B cell (primary cell): ENCODE measurements around the gene NCKAP5L. TPM values are rescaled to one million over a fixed set of nuclear protein-coding genes. Genes with fewer than 3 reads are reported as not detected.

Experiments
- ATAC-seq: fragments of 200-7000 bp; cut with Tn5 transposase; one replicate; pipeline ENCODE4 v1.10.0; 2021; ENCODE audit warnings: low read depth, mild to moderate bottlenecking, moderate number of reproducible peaks, moderate library complexity
- CTCF ChIA-PET: fragments of 350-600 bp; sonication (Branson Sonifier 250); formaldehyde crosslinking; loops from one replicate; lab custom pipeline; 2021; ENCODE audit warnings: antibody characterized with exemption, inconsistent platforms; lab: Charles Lee
- POLR2A ChIA-PET: fragments of 350-600 bp; sonication (Branson Sonifier 250); formaldehyde crosslinking; loops from one replicate; lab custom pipeline; 2021; ENCODE audit warnings: antibody characterized with exemption; lab: Charles Lee
- DNase-seq: peaks from one replicate; pipeline ENCODE4 v3.0.0; 2013
- H2AFZ ChIP-seq: 2 replicates; pipeline ENCODE4 v1.6.1; 2012; ENCODE audit warnings: mild to moderate bottlenecking, low read depth, low read length; ENCODE audit not compliant: insufficient read depth, poor library complexity, severe bottlenecking
- H3K27ac ChIP-seq, 2 donors: 1 replicate in 1 of 2; 2 replicates in 1 of 2; pipeline ENCODE4 v1.5.1; 2012 to 2013; ENCODE audit warnings: low read length in 2 of 2, mild to moderate bottlenecking in 2 of 2, moderate library complexity in 1 of 2
- H3K27me3 ChIP-seq, 4 experiments: fragments of 200-600 bp in 1 of 4; sonication (generic) in 1 of 4; replicated peaks in 1 of 4; 1 replicate in 2 of 4; 2 replicates in 2 of 4; pipeline versions ENCODE4 v1.6.1 to v1.7.0; 2013 to 2016; ENCODE audit warnings: low read length in 3 of 4, mild to moderate bottlenecking in 2 of 4, mixed read lengths in 1 of 4, moderate library complexity in 1 of 4; ENCODE audit not compliant: insufficient read depth in 4 of 4, control insufficient read depth in 3 of 4; ENCODE audit errors: control extremely low read depth in 1 of 4
- H3K36me3 ChIP-seq, 2 experiments: replicated peaks in 1 of 2; 1 replicate in 1 of 2; 2 replicates in 1 of 2; pipeline versions ENCODE4 v1.6.1 to v1.7.1; 2013; ENCODE audit warnings: low read length in 1 of 2; ENCODE audit not compliant: insufficient read depth in 2 of 2, control insufficient read depth in 1 of 2; ENCODE audit errors: control extremely low read depth in 1 of 2, extremely low read depth in 1 of 2
- H3K4me1 ChIP-seq, 2 donors: fragments of 200-600 bp in 1 of 2; sonication (generic) in 1 of 2; 1 replicate in 1 of 2; 2 replicates in 1 of 2; pipeline versions ENCODE4 v1.5.1 to v1.6.1; 2013 to 2017; ENCODE audit warnings: low read length in 2 of 2; ENCODE audit not compliant: control insufficient read depth in 2 of 2, insufficient read depth in 2 of 2
- H3K4me2 ChIP-seq: replicated peaks from 2 replicates; pipeline ENCODE3; 2012; ENCODE audit warnings: mild to moderate bottlenecking, low read depth, low read length; ENCODE audit not compliant: poor library complexity, severe bottlenecking
- H3K4me3 ChIP-seq, 5 experiments: fragments of 200-600 bp in 1 of 5; sonication (generic) in 1 of 5; 1 replicate in 3 of 5; 2 replicates in 2 of 5; pipeline versions ENCODE4 v1.5.1 to v1.7.0; 2011 to 2016; ENCODE audit warnings: low read length in 4 of 5, mild to moderate bottlenecking in 4 of 5, low read depth in 2 of 5, control low read depth in 1 of 5, moderate library complexity in 1 of 5; ENCODE audit not compliant: insufficient read depth in 1 of 5; ENCODE audit errors: control extremely low read depth in 1 of 5, extremely low read depth in 1 of 5
- H3K79me2 ChIP-seq: fragments of 200-600 bp; sonication (generic); one replicate; pipeline ENCODE4 v1.6.0; 2016; ENCODE audit warnings: low read length; ENCODE audit not compliant: control insufficient read depth, insufficient read depth
- H3K9ac ChIP-seq: fragments of 200-600 bp; sonication (generic); 2 replicates; pipeline ENCODE4 v1.6.1; 2017; ENCODE audit warnings: mild to moderate bottlenecking, low read length, moderate library complexity
- H3K9me3 ChIP-seq, 3 donors: one replicate each; pipeline versions ENCODE4 v1.6.1 to v1.7.1; 2013; ENCODE audit warnings: low read length in 2 of 3; ENCODE audit not compliant: control insufficient read depth in 2 of 3, insufficient read depth in 1 of 3; ENCODE audit errors: control extremely low read depth in 1 of 3
- H4K20me1 ChIP-seq: 2 replicates; pipeline ENCODE4 v1.6.0; 2012; ENCODE audit warnings: mild to moderate bottlenecking, low read length; ENCODE audit not compliant: insufficient read depth, control insufficient read depth, poor library complexity, severe bottlenecking
- H3K27ac Mint-ChIP-seq: one replicate; pipeline ENCODE4 v1.8.0; 2021; ENCODE audit warnings: mixed read lengths
- H3K27me3 Mint-ChIP-seq: one replicate; pipeline ENCODE4 v1.8.0; 2021; ENCODE audit warnings: mixed read lengths
- H3K4me1 Mint-ChIP-seq: one replicate; pipeline ENCODE4 v1.8.0; 2021; ENCODE audit warnings: mixed read lengths
- H3K4me3 Mint-ChIP-seq: one replicate; pipeline ENCODE4 v1.8.0; 2021; ENCODE audit warnings: mixed read lengths
- H3K9me3 Mint-ChIP-seq: one replicate; pipeline ENCODE4 v1.8.0; 2022; ENCODE audit warnings: mixed read lengths; ENCODE audit not compliant: insufficient read depth
- CTCF ChIP-seq: fragments of 200-600 bp; IDR thresholded peaks from one replicate; pipeline ENCODE4 v1.8.0; 2022; ENCODE audit warnings: antibody characterized with exemption, mild to moderate bottlenecking
- EZH2 ChIP-seq: IDR thresholded peaks from 2 replicates; pipeline ENCODE4 v1.6.1; 2012; ENCODE audit warnings: borderline replicate concordance, low read depth, mild to moderate bottlenecking, moderate library complexity, low read length; ENCODE audit not compliant: insufficient read depth, poor library complexity, severe bottlenecking
- WGBS: methylation state at CpG from one replicate; pipeline ENCODE4 v1.1.5; 2013; ENCODE audit warnings: missing lambda C conversion rate; ENCODE audit not compliant: insufficient coverage; 5-methylcytosine and 5-hydroxymethylcytosine counted together
- intact Hi-C: fragments of 100-400 bp; cut with micrococcal nuclease; formaldehyde crosslinking; loops from one replicate; pipeline ENCODE4 v1.10.0; 2022
- polyA plus RNA-seq: library from polyadenylated mRNA; depleted of rRNA; stranded (reverse); fragments of >200 nt; gene quantifications from 2 replicates; pipeline ENCODE4 v1.2.3, GENCODE V29; 2012
- total RNA-seq, 2 donors: library from RNA; stranded (reverse); fragments of 120-200 nt in 1 of 2; gene quantifications; 1 replicate in 1 of 2; 2 replicates in 1 of 2; pipeline versions ENCODE4 v1.2.3 to v1.2.4, GENCODE V29; 2013 to 2022

NCKAP5L gene
- total and polyA plus RNA-seq, 2 donors (not counting 1 experiment from before 2014, with no cell fraction given), result 3.2 to 13.2 TPM

DNA sequence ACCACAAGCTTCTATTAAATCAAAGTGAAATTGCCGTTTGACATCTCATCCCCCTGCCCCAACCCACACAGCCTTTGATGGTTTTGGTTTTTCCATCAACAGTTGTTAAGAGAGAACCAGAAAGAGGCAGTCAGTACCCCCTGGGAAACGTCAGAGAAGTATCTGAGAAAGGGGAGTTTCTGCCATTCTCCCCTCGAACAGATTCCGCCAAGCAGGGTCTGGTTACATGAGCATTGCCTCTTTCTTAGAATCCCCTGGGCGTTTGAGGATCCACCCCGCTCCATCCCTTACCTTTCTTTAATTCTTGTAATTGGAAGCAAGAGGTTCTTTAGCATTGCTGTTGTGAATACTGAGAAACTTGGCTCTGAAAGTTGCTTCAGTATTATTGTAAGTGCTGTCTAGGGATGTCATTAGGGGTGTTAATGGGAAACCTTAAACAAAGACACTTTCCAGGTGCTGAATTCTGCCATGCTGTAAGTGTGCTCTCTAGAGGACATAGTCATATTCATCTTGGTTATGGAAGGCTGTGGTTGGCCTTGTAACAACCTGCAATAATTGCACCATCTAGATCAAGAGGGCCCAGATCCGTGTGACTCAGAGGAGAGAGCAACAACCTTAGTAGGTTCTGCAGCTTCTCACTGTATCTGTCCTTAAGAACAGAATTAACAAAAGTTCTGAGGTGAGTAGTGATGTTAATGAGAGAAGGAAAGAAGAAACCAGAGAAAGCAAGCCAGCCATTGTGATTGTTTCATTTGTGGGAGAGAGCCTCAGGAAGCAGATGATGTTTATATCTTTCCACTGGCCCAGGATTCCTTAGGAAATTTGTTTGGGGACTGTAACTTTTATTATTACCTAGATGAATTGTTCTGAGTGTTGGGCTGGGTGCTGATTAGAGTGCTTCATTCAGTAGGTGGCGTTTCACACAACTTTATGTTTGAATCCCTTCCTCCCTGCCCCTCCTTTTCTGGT, 77.9 kb downstream of the NCKAP5L start:
- Histone ChIP-seq H3K9ac (no peak overlapping the region), H3K9me3 (no peaks in the 10 kb centered on the region), H3K4me2 (peak overlapping the region; percentile 7), H3K4me3 (no peak overlapping the region), H3K4me1 (peaks cover 33 to 54% of the 10 kb centered on the region in 2 donors), H4K20me1 (peaks cover 100% of the 10 kb centered on the region), H2AFZ (no peak overlapping the region), H3K36me3 (peaks cover 4 to 31% of the 10 kb centered on the region in 2 experiments), H3K79me2 (peaks cover 98% of the 10 kb centered on the region), H3K27ac (peak overlapping the region in 1 of 2 donors; percentile 44), H3K27me3 (no peaks in the 10 kb centered on the region)
- Mint-ChIP-seq H3K9me3 (no peaks in the 10 kb centered on the region), H3K27me3 (no peaks in the 10 kb centered on the region), H3K4me1 (peaks cover 81% of the 10 kb centered on the region), H3K27ac (peak overlapping the region; percentile 43), H3K4me3 (peak overlapping the region; percentile 11)
- ChIA-PET CTCF (interaction anchor here (1.5 to 5.1 kb wide), 2 partner anchors 10 to 12 kb away, joined by 4 to 25 read pairs; no protein-coding TSS in a partner anchor), POLR2A (no interaction called here)
- no peak for TF ChIP-seq EZH2
- TF ChIP-seq CTCF, result no peak
- intact Hi-C loops, result no loop called here
- ATAC-seq (no peak), DNase-seq (no peak)
- 24% methylated on average over 5 of the region's 8 CpGs for WGBS

GRCh38 chr12:49748800-49749199, 79.4 kb downstream of the NCKAP5L start:
- no peak overlapping the region for H3K27ac Mint-ChIP-seq
- CTCF ChIA-PET, result interaction anchor here (1.0 to 5.1 kb wide), 6 partner anchors 8 to 126 kb away, joined by 3 to 25 read pairs (median 4); partner anchors contain the start of gene PRPF40B
- H3K4me3 Mint-ChIP-seq, result no peak overlapping the region
- H3K4me1 Mint-ChIP-seq, result peaks cover 82% of the 10 kb centered on the region
- intact Hi-C loops, result loop anchor here (10.0 kb wide), 1 partner anchor 1644 kb away; the partner anchor contains the start of gene SENP1
- peaks cover 37 to 55% of the 10 kb centered on the region in 2 donors for H3K4me1 ChIP-seq
- H3K4me3 ChIP-seq, result no peak overlapping the region
- 100% methylated on average over 1 of the region's 3 CpGs for WGBS
- H3K79me2 ChIP-seq, result peaks cover 98% of the 10 kb centered on the region
- no peaks in the 10 kb centered on the region for H3K27me3 ChIP-seq
- H3K4me2 ChIP-seq, result no peak overlapping the region
- H3K9me3 Mint-ChIP-seq, result no peaks in the 10 kb centered on the region
- H4K20me1 ChIP-seq, result peaks cover 100% of the 10 kb centered on the region
- POLR2A ChIA-PET, result no interaction called here
- ATAC-seq (no peak), DNase-seq (no peak)
- no peak overlapping the region for H3K9ac ChIP-seq
- H3K27ac ChIP-seq, result peak overlapping the region in 1 of 2 donors; percentile 7
- no peaks in the 10 kb centered on the region for H3K27me3 Mint-ChIP-seq
- TF ChIP-seq CTCF, result no peak
- TF ChIP-seq EZH2, result no peak
- peaks cover 3 to 31% of the 10 kb centered on the region in 2 experiments for H3K36me3 ChIP-seq
- no peaks in the 10 kb centered on the region for H3K9me3 ChIP-seq
- no peak overlapping the region for H2AFZ ChIP-seq
